Karpas-422 (cell line): ENCODE measurements around the gene MYB. TPM values are rescaled to one million over a fixed set of nuclear protein-coding genes. Genes with fewer than 3 reads are reported as not detected.

Source experiments
- DNase-seq: peaks from one replicate; pipeline ENCODE4 v3.0.0-alpha.2; 2015
- H2AFZ ChIP-seq: fragments of 200-600 bp; sonication (generic); 2 replicates; pipeline ENCODE4 v1.6.1; 2014; ENCODE audit warnings: antibody characterized with exemption, low read length, mixed read lengths
- H3K27ac ChIP-seq: fragments of 200-600 bp; sonication (generic); 2 replicates; pipeline ENCODE4 v1.5.1; 2014; ENCODE audit warnings: mild to moderate bottlenecking, low read length, moderate library complexity
- H3K27me3 ChIP-seq: fragments of 200-600 bp; sonication (generic); 2 replicates; pipeline ENCODE4 v1.6.1; 2014; ENCODE audit warnings: low read length, mixed read lengths
- H3K36me3 ChIP-seq: fragments of 200-600 bp; sonication (generic); 2 replicates; pipeline ENCODE4 v1.6.1; 2014; ENCODE audit warnings: low read length, mixed read lengths; ENCODE audit not compliant: insufficient read depth
- H3K4me1 ChIP-seq: fragments of 200-600 bp; sonication (generic); 2 replicates; pipeline ENCODE4 v1.6.1; 2014; ENCODE audit warnings: mild to moderate bottlenecking, low read length, mixed read lengths
- H3K4me2 ChIP-seq: fragments of 200-600 bp; sonication (generic); 2 replicates; pipeline ENCODE4 v1.6.1; 2014; ENCODE audit warnings: low read length, low read depth, mild to moderate bottlenecking; ENCODE audit not compliant: poor library complexity, severe bottlenecking
- H3K4me3 ChIP-seq: fragments of 200-600 bp; sonication (generic); 2 replicates; pipeline ENCODE4 v1.5.1; 2014; ENCODE audit warnings: mild to moderate bottlenecking, antibody characterized with exemption, low read length, mixed read lengths
- H3K79me2 ChIP-seq: fragments of 200-600 bp; sonication (generic); 2 replicates; pipeline ENCODE4 v1.6.1; 2014; ENCODE audit warnings: mild to moderate bottlenecking, low read length, mixed read lengths
- H3K9ac ChIP-seq: fragments of 200-600 bp; sonication (generic); 2 replicates; pipeline ENCODE4 v1.6.0; 2014; ENCODE audit warnings: low read length
- H3K9me2 ChIP-seq: fragments of 200-600 bp; sonication (generic), shearing (Covaris generic); replicated peaks from 2 replicates; pipeline ENCODE4 v1.6.0; 2014; ENCODE audit warnings: mild to moderate bottlenecking, low read length, moderate library complexity; ENCODE audit not compliant: insufficient read depth
- H3K9me3 ChIP-seq: fragments of 300-700, 200-600 bp; sonication (generic); 2 replicates; pipeline ENCODE4 v1.6.1; 2014; ENCODE audit warnings: low read length, mixed read lengths
- H4K20me1 ChIP-seq: fragments of 200-600 bp; sonication (generic); 2 replicates; pipeline ENCODE4 v1.6.1; 2014; ENCODE audit warnings: mild to moderate bottlenecking, antibody characterized with exemption, low read length, low read depth; ENCODE audit not compliant: insufficient read depth
- total RNA-seq: library from RNA; depleted of rRNA; stranded (reverse); fragments of >200 nt; shearing (Covaris generic); gene quantifications from 2 replicates; pipeline ENCODE4 v1.2.3, GENCODE V29; 2014; ENCODE audit warnings: low replicate concordance

MYB gene
- total RNA-seq, 1 experiment from 2014 or later: 11.8 TPM

- Histone ChIP-seq H3K4me1 (no peaks in the 10 kb centered on the region), H3K9me2 (no peaks in the 10 kb centered on the region), H4K20me1 (no peaks in the 10 kb centered on the region), H3K4me3 (no peak overlapping the region), H3K27me3 (no peaks in the 10 kb centered on the region), H3K79me2 (no peaks in the 10 kb centered on the region), H2AFZ (no peak overlapping the region), H3K27ac (no peak overlapping the region), H3K36me3 (no peaks in the 10 kb centered on the region), H3K9me3 (no peaks in the 10 kb centered on the region), H3K4me2 (no peak overlapping the region), H3K9ac (no peak overlapping the region)
- no peak for DNase-seq
Observed at GRCh38 chr6:135257631-135258405, 76.7 kb downstream of the MYB start.

DNA sequence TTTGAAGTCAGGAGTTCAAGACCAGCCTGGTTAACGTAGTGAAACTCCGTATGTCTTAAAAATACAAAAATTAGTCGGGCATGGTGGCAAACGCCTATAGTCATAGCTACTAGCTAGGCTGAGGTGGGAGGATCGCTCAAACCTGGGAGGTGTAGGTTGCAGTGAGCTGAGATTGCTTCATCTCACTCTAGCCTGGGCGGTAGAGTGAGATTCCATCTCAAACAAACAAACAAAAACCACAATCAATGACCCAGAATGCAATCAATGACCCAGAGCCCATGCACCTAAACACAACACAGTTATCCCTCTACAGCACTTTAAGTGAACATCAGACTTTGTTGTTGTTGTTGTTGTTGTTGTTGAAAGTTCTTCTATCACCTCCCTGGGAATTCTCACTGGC is 77.9 kb downstream of the MYB start:
- Histone ChIP-seq H3K4me3 (no peak overlapping the region), H3K9ac (no peak overlapping the region), H4K20me1 (no peaks in the 10 kb centered on the region), H3K4me2 (no peak overlapping the region), H3K9me3 (no peaks in the 10 kb centered on the region), H3K27me3 (no peaks in the 10 kb centered on the region), H2AFZ (no peak overlapping the region), H3K27ac (no peak overlapping the region), H3K79me2 (no peaks in the 10 kb centered on the region), H3K4me1 (no peaks in the 10 kb centered on the region), H3K36me3 (no peaks in the 10 kb centered on the region), H3K9me2 (no peaks in the 10 kb centered on the region)
- no peak for DNase-seq

GRCh38 chr6:135260612-135261011 is 79.5 kb downstream of the MYB start:
- H2AFZ ChIP-seq: no peak overlapping the region

DNA sequence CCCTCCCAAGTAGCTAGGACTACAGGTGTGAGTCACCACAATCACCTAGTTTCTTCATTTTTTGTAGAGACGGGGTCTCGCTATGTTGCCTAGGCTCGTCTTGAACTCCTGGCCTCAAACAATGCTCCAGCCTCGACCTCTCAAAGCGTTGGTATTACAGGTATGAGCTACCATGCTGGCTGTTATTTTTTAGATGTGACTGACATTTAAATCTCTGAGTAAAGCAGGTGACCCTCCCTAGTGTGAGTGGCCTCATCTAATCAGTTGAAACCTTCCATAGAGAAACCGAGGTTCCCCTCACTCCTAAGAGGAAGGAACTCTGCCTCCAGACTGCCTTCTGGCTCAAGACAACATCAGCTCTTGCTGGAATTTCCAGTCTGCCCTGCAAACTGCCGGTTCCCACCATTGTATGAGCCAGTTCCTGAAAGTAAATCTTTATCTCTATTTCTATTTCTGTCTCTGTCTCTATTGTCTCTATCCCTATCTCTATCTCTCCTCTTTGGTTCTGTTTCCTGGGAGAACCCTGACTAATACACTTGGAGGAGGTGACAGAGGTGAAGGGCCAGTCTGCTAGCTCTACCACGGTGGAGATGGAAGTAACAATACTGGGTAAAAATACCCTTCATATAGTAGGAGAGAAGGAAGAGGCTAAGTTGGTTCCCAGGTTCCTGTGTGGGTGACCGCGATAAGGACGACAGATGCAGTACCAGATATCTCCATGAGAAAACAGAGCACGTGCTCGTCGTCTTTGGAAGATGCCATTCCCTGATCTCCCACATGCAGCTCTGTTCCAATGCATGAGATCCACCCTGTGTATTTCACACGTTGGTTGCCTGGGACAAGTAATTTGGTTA is 81.0 kb downstream of the MYB start:
- H3K36me3 ChIP-seq: no peaks in the 10 kb centered on the region

More at GRCh38 chr6:135260612-135261011, 79.5 kb downstream of the MYB start:
- Histone ChIP-seq H3K9me3 (no peaks in the 10 kb centered on the region), H3K9ac (no peak overlapping the region), H3K36me3 (no peaks in the 10 kb centered on the region), H3K4me3 (no peak overlapping the region), H4K20me1 (no peaks in the 10 kb centered on the region), H3K4me1 (peaks cover 3% of the 10 kb centered on the region), H3K27ac (no peak overlapping the region), H3K4me2 (no peak overlapping the region), H3K27me3 (no peaks in the 10 kb centered on the region), H3K9me2 (no peaks in the 10 kb centered on the region), H3K79me2 (no peaks in the 10 kb centered on the region)
- DNase-seq: no peak

GRCh38 chr6:135265278-135265677 is 84.2 kb downstream of the MYB start:
- Histone ChIP-seq H3K9me2 (no peaks in the 10 kb centered on the region), H3K27me3 (no peaks in the 10 kb centered on the region), H3K9me3 (no peaks in the 10 kb centered on the region), H3K4me2 (no peak overlapping the region), H3K36me3 (no peaks in the 10 kb centered on the region), H3K9ac (no peak overlapping the region), H3K79me2 (no peaks in the 10 kb centered on the region), H3K4me3 (no peak overlapping the region), H3K27ac (no peak overlapping the region), H4K20me1 (no peaks in the 10 kb centered on the region), H2AFZ (no peak overlapping the region), H3K4me1 (peaks cover 11% of the 10 kb centered on the region)
- no peak for DNase-seq

More for the DNA sequence above, 81.0 kb downstream of the MYB start:
- Histone ChIP-seq H3K4me2 (no peak overlapping the region), H3K4me3 (no peak overlapping the region), H3K9ac (no peak overlapping the region), H4K20me1 (no peaks in the 10 kb centered on the region), H3K9me3 (no peaks in the 10 kb centered on the region), H2AFZ (no peak overlapping the region), H3K9me2 (no peaks in the 10 kb centered on the region), H3K4me1 (peaks cover 7% of the 10 kb centered on the region), H3K27me3 (no peaks in the 10 kb centered on the region), H3K79me2 (no peaks in the 10 kb centered on the region), H3K27ac (no peak overlapping the region)
- no peak for DNase-seq

GRCh38 chr6:135266675-135267074 is 85.6 kb downstream of the MYB start:
- Histone ChIP-seq H3K9ac (no peak overlapping the region), H3K4me3 (no peak overlapping the region), H2AFZ (no peak overlapping the region), H3K36me3 (no peaks in the 10 kb centered on the region), H3K27me3 (no peaks in the 10 kb centered on the region), H4K20me1 (no peaks in the 10 kb centered on the region), H3K4me2 (no peak overlapping the region), H3K9me2 (no peaks in the 10 kb centered on the region), H3K27ac (no peak overlapping the region), H3K4me1 (peaks cover 11% of the 10 kb centered on the region), H3K9me3 (no peaks in the 10 kb centered on the region), H3K79me2 (no peaks in the 10 kb centered on the region)
- DNase-seq: no peak

GRCh38 chr6:135267085-135267484 is 86.0 kb downstream of the MYB start:
- H3K4me2 ChIP-seq: no peak overlapping the region

GRCh38 chr6:135268263-135268662 is 87.2 kb downstream of the MYB start:
- no peaks in the 10 kb centered on the region for H3K9me3 ChIP-seq
- H3K36me3 ChIP-seq: no peaks in the 10 kb centered on the region
- no peak overlapping the region for H2AFZ ChIP-seq
- no peak overlapping the region for H3K4me3 ChIP-seq
- no peaks in the 10 kb centered on the region for H4K20me1 ChIP-seq
- H3K27ac ChIP-seq: no peak overlapping the region
- peaks cover 11% of the 10 kb centered on the region for H3K4me1 ChIP-seq
- H3K9me2 ChIP-seq: no peaks in the 10 kb centered on the region
- no peak overlapping the region for H3K4me2 ChIP-seq
- no peak for DNase-seq
- H3K27me3 ChIP-seq: no peaks in the 10 kb centered on the region
- H3K9ac ChIP-seq: no peak overlapping the region
- no peaks in the 10 kb centered on the region for H3K79me2 ChIP-seq

More at GRCh38 chr6:135267085-135267484, 86.0 kb downstream of the MYB start:
- Histone ChIP-seq H3K27ac (no peak overlapping the region), H3K36me3 (no peaks in the 10 kb centered on the region), H4K20me1 (no peaks in the 10 kb centered on the region), H3K9me3 (no peaks in the 10 kb centered on the region), H3K4me3 (no peak overlapping the region), H3K9ac (no peak overlapping the region), H3K4me1 (peaks cover 11% of the 10 kb centered on the region), H3K79me2 (no peaks in the 10 kb centered on the region), H3K27me3 (no peaks in the 10 kb centered on the region), H3K9me2 (no peaks in the 10 kb centered on the region), H2AFZ (no peak overlapping the region)
- no peak for DNase-seq
